GM12874 (cell line): ENCODE measurements around the gene GPC5.

Experiments
- TF ChIP-seq, protein P1 (sequence below): IDR thresholded peaks from 2 replicates; pipeline ENCODE4 v1.5.1; 2011; ENCODE audit warnings: low read depth, mild to moderate bottlenecking, control low read depth, low read length, moderate library complexity; ENCODE audit not compliant: insufficient read depth

Gene GPC5

DNA sequence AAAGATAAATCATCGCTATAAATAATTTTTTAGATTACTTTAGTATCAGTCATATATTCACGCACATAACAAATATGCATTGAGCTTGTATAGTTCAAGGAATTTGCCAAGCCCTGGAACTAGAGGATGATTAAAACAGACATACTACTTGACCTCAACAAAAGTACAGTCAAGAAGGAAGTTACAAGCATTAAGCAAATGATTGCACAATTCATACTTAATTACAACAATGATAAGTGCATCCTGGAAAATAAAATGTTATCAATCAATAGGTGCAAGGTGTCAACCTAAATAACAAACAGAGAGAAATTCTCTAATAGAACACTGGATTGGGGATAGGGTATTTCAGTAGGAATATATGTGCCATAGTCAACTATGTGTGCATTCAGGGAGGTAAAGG lies 491.2 kb downstream of the GPC5 start:
- TF ChIP-seq, protein P1, sequence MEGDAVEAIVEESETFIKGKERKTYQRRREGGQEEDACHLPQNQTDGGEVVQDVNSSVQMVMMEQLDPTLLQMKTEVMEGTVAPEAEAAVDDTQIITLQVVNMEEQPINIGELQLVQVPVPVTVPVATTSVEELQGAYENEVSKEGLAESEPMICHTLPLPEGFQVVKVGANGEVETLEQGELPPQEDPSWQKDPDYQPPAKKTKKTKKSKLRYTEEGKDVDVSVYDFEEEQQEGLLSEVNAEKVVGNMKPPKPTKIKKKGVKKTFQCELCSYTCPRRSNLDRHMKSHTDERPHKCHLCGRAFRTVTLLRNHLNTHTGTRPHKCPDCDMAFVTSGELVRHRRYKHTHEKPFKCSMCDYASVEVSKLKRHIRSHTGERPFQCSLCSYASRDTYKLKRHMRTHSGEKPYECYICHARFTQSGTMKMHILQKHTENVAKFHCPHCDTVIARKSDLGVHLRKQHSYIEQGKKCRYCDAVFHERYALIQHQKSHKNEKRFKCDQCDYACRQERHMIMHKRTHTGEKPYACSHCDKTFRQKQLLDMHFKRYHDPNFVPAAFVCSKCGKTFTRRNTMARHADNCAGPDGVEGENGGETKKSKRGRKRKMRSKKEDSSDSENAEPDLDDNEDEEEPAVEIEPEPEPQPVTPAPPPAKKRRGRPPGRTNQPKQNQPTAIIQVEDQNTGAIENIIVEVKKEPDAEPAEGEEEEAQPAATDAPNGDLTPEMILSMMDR: no peak

DNA sequence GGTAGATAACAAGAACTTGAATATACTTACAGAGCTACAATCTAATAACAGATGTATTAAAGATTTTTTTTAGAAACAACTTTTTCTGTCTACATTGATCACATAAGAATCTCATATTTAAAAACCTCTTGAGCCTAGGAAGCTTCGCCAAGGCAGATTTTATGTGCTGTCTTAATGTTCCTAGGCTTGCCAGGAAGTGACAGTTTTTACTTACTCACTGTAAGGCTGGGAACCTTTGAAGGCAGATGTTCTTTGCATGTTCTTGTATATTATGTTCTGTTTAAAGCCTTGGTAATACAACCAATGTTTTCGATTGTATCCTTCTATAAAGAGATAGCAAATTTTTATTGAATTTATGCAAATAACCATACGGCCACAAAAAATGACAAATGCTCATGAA lies 492.7 kb downstream of the GPC5 start:
- TF ChIP-seq, protein P1: no peak

DNA sequence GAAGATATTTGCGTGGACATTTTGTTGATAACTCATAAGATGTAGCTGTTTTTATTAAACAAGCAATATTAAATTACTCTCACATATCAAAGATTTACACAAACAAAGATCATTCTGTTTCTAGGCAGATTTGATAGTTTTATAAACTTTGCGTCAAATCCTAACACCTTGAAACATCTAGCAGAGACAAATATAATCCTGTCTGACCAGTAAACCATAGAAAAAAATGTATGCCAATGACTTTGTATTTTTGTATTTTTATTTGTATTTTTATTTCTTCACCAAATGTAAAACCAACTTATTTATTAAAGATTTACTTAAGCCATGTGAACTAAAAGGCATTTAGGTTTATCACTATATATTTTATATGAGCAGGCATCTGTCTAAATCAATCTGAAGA lies 494.6 kb downstream of the GPC5 start:
- TF ChIP-seq, protein P1: no peak

DNA sequence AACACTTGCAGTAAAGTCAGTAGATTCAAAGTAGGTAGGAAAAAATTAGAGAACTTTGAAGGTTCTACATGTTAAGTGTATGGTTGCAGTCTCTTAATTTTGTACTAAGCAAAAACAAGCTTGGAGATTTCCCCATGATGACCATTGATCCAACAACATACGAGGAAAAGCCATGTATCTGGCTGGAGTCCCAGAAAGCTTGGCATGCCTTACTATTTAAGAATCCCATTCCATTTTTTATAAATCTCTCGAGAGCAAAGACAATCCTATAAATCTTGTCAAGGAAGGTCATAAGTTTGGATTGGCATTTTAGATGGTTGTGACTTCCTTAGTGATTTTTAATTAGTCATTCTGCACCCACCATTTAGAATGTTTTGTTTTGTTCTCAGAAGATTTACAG lies 495.9 kb downstream of the GPC5 start:
- TF ChIP-seq, protein P1: no peak

DNA sequence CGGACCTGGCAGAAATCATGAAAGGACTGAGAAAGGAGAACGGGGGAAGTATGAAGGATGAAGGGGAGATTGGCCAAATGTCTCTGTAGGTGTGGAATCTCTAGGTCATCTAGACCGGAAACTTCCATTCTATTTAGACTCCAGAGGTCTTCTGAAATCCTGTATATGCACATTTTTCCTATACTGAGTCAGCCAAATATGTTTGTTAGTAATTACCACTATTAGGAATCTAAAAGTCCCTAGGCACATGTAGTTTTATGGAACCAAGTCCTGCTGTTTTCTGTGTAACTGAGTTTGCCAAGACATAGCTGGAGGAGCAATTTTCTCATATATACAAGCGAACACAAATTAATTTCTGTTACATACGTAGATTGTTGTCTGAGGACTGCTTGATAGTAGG lies 498.1 kb downstream of the GPC5 start:
- TF ChIP-seq, protein P1: no peak

DNA sequence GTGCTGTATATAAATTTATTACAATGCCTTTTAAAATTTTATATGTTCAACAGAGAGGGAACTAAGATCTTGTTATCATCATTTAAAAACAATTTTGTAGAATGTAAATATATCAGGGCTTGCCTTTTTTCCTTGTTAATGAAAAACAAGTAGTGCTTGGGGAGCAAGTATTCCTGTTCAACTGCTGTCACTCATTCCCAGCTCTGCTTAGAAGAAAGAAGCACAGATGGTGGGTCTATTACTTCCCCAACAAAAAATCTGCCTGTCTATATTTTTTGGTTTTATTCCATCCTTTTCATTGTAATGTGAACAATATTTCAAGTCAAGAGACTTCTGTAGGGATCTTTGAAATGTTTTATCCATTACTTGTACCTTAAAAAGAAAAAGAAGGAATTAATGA lies 503.9 kb downstream of the GPC5 start:
- TF ChIP-seq, protein P1: no peak

DNA sequence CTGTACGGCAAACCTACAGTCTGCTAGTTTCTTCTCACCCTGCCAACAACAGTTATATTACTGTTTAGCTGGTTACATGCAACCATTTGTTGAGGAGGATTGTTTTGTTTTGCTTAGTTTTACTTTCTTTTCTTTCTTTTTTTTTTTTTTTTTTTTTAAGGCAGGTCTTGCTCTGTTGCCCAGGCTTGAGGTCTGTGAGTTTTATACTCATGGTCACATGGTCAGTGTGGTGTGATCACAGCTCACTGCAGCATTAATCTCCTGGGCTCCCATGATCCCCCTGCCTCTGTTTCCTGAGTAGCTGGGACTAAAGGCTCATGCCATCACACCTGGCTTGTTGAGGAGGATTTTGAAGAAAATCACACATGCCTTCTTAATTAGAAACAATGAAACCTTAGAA lies 505.6 kb downstream of the GPC5 start:
- TF ChIP-seq, protein P1: no peak

DNA sequence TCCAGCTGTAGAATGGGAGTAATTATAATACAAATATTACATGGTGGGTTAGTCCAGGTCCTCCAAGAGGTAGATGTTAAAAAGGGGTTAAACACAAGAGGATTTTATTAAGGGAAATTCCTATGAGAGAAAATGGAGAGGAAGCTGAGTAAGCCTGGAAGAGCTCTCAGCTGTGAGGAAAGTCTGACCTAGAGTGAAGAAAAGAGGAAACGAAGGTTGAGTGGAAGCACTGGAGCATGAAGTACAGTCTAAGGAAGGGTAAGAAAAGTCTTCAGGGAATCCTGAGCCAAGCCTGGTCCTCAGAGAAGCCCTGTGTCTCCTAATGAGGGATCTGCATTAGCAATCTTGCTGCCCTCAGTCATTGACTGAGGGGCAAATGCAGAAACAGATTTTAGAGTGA lies 506.2 kb downstream of the GPC5 start:
- TF ChIP-seq, protein P1: no peak
